ENCODE measurements around the gene CYB5R4.

CYB5R4 gene

GRCh38 chr6:83859410-83860358 is at the start of gene CYB5R4:
CYB5R4 (plus strand) TSS chr6:83859689; CDS start chr6:83859783, 94 bp downstream.
- DNase-seq (ENCODE audit: low read depth) = peak; percentile 96
- peak within 1 kb of the TSS; percentile 89 for H3K4me3 ChIP-seq (ENCODE audit: low read length)
- peak; percentile 50 for TF ChIP-seq CTCF (IDR thresholded peaks at IDR 0.05; ENCODE audit: insufficient read depth, low read depth, low read length, missing control alignments)

GRCh38 chr6:83812595-83812994 is 46.9 kb upstream of the CYB5R4 start:
- no peak overlapping the region for H3K4me3 ChIP-seq (ENCODE audit: low read length)
- TF ChIP-seq CTCF (IDR thresholded peaks at IDR 0.05; ENCODE audit: insufficient read depth, low read depth, low read length, missing control alignments) = no peak
- no peak for DNase-seq (ENCODE audit: low read depth)

DNA sequence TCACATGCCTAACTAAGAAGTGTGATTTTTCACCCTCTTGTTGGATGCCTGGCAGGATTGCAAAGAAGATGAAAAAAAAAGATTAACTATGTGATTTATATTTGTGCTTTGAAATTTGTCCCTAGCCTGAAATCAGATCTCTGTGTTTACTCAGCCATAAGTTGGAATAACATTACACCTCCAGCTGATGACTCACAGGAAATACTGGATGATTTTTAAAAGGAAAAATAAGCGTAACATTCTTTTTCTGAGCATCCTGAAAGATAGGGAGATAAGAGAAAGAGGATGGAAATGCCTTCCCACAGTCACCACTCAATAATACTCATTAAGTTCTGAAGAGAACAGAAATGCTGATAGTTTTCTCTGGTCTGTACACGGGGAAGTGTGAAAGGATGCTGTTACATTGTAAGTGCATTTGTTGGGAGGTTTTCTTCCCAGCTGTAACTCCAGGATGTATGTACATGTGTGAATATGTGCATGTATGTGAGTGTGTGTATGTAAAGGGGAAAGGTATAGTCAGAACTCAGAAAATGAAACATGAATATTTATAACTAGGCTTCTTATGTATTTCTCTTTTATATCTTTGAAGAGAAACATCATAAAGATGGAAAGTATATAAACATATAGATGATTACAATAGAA is 43.7 kb upstream of the CYB5R4 start:
- TF ChIP-seq CTCF (IDR thresholded peaks at IDR 0.05; ENCODE audit: insufficient read depth, low read depth, low read length, missing control alignments) = no peak
- H3K4me3 ChIP-seq (ENCODE audit: low read length) = no peak overlapping the region
- DNase-seq (ENCODE audit: low read depth) = peak; percentile 39

GRCh38 chr6:83822629-83823169 is 36.8 kb upstream of the CYB5R4 start:
- DNase-seq (ENCODE audit: low read depth) = no peak

DNA sequence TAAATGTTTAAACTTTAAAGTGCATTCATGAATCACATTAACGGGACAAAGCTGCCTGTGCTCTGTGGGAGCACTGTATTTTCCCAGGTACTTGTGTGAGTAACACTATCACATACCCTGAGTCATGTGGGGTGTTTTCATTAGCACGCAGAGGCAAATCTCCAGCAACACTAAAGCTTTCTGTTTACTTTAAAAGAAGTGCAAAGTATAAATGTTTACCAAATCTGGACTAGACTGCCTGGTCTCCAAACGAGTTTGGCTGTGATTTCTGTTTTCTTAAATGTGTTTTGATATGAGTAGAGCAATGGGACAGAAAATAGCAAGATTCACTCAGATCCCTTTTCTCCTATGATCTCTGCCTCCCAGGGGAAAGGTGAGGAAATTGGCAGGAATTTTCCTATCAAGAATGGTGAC is 35.1 kb upstream of the CYB5R4 start:
- H3K4me3 ChIP-seq (ENCODE audit: low read length) = no peak overlapping the region
- peak; percentile 93 for DNase-seq (ENCODE audit: low read depth)
- no peak for TF ChIP-seq CTCF (IDR thresholded peaks at IDR 0.05; ENCODE audit: insufficient read depth, low read depth, low read length, missing control alignments)

More at GRCh38 chr6:83822629-83823169, 36.8 kb upstream of the CYB5R4 start:
- TF ChIP-seq CTCF (IDR thresholded peaks at IDR 0.05; ENCODE audit: insufficient read depth, low read depth, low read length, missing control alignments) = no peak
- no peak overlapping the region for H3K4me3 ChIP-seq (ENCODE audit: low read length)

- DNase-seq (ENCODE audit: low read depth) = peak; percentile 26
- TF ChIP-seq CTCF (IDR thresholded peaks at IDR 0.05; ENCODE audit: insufficient read depth, low read depth, low read length, missing control alignments) = no peak
- no peak overlapping the region for H3K4me3 ChIP-seq (ENCODE audit: low read length)
Measured at GRCh38 chr6:83824831-83825230, 34.7 kb upstream of the CYB5R4 start.

Data from epithelial cell of esophagus (primary cell).